ENCODE data around the gene GPRC5C. TPM values are rescaled to one million over a fixed set of nuclear protein-coding genes. Genes with fewer than 3 reads are reported as not detected.

Gene GPRC5C
- total and polyA plus RNA-seq, 9 of the 15 experiments (the other 6 are each of a cell fraction or from before 2014, with no cell fraction given) = 0.28 to 9.0 (median 4.1) TPM

DNA sequence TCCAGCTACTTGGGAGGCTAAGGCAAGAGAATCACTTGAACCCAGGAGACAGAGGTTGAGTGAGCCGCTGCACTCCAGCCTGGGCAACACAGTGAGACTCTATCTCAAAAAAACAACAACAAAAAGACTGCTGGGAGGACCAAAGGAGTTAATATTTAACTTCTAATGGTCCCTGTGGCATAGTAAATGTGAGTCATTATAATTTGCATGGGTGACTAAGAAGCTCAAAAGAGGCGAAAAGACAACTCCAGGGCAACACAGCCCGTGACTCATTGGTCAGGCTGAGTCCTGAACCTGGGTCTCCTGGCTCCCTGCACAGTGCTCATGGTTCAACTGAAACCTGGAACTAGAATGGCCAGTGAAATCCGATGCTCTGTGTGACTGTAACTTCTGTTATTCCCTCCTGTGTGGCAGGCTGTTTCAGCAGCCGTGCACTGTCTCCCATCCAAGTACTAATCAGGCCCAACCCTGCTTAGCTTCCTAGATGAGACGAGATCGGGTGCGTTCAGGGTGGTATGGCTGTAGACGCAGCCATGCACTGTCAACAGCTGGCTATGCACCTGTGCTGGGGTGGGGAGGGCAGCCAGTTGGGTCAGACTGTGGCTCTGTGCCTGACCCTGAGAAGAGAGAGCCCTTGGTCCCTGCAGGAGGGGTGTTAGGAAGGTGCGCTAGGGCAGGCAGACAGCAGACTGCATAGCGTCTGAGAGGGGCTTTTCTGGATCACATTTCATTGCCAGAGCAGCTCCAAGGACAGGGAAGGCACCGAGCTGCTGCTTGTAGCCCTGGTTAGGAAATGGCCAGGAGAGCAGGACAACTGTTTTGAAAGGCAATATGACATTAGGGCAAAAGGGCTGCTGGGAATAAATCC, 14.5 kb upstream of the GPRC5C start (continued):
- TF ChIP-seq FOXJ2 (tag; IDR thresholded peaks at IDR 0.05) = no peak
- no peak for TF ChIP-seq ZNF347 (CRISPR knock-in tag; IDR thresholded peaks at IDR 0.05; ENCODE audit: low read depth)
- no peak for TF ChIP-seq TAF15 (IDR thresholded peaks at IDR 0.05; ENCODE audit: low read depth, low read length)
- TF ChIP-seq, protein P1, sequence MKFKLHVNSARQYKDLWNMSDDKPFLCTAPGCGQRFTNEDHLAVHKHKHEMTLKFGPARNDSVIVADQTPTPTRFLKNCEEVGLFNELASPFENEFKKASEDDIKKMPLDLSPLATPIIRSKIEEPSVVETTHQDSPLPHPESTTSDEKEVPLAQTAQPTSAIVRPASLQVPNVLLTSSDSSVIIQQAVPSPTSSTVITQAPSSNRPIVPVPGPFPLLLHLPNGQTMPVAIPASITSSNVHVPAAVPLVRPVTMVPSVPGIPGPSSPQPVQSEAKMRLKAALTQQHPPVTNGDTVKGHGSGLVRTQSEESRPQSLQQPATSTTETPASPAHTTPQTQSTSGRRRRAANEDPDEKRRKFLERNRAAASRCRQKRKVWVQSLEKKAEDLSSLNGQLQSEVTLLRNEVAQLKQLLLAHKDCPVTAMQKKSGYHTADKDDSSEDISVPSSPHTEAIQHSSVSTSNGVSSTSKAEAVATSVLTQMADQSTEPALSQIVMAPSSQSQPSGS (CRISPR knock-in tag; IDR thresholded peaks at IDR 0.05) = no peak
- no peak for TF ChIP-seq BRD4 (IDR thresholded peaks at IDR 0.05)
- TF ChIP-seq, protein P2, sequence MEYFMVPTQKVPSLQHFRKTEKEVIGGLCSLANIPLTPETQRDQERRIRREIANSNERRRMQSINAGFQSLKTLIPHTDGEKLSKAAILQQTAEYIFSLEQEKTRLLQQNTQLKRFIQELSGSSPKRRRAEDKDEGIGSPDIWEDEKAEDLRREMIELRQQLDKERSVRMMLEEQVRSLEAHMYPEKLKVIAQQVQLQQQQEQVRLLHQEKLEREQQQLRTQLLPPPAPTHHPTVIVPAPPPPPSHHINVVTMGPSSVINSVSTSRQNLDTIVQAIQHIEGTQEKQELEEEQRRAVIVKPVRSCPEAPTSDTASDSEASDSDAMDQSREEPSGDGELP (CRISPR knock-in tag; IDR thresholded peaks at IDR 0.05; ENCODE audit: borderline replicate concordance) = peak; percentile 40; the same call in 1 of the 2 replicates
- TF ChIP-seq RBM14 (IDR thresholded peaks at IDR 0.05; ENCODE audit: borderline replicate concordance, insufficient read depth, low read depth, low read length) = no peak
- TF ChIP-seq FOSL1 (tag; conservative IDR thresholded peaks at IDR 0.05) = peak; percentile 98
- TF ChIP-seq BCOR (IDR thresholded peaks at IDR 0.05) = 0 out of 2 replicates have a peak, but pooled peaks have one; percentile 23
- TF ChIP-seq JUN (IDR thresholded peaks at IDR 0.05; ENCODE audit: borderline replicate concordance, low read depth, low read length) = peak; percentile 48; the same call in 1 of the 2 replicates
- TF ChIP-seq JUN (CRISPR knock-in tag; IDR thresholded peaks at IDR 0.05; ENCODE audit: borderline replicate concordance) = no peak
- TF ChIP-seq POLR2AphosphoS5 (IDR thresholded peaks at IDR 0.05; ENCODE audit: control insufficient read depth, insufficient read depth, low read depth, low read length) = no peak
- no peak for TF ChIP-seq ZBED1 (IDR thresholded peaks at IDR 0.05)
- no peak for TF ChIP-seq FOXJ3 (CRISPR knock-in tag; IDR thresholded peaks at IDR 0.05)
- no peak for TF ChIP-seq GATAD2A (IDR thresholded peaks at IDR 0.05)
- TF ChIP-seq ZNF121 (CRISPR knock-in tag; conservative IDR thresholded peaks at IDR 0.05) = peak; percentile 29; the same call in 1 of the 2 replicates
